Large intestine (tissue), 3 donors: ENCODE results near the gene ACOX3. TPM values are rescaled to one million over a fixed set of nuclear protein-coding genes. Genes with fewer than 3 reads are reported as not detected.

ENCODE experiments used
- DNase-seq, 2 donors: peaks; one replicate each; pipeline versions ENCODE4 v3.0.0 to v3.0.0-alpha.2; 2013
- H3K27ac ChIP-seq: one replicate; pipeline ENCODE4 v1.5.1; 2013; ENCODE audit warnings: low read length
- H3K27me3 ChIP-seq: 2 replicates; pipeline ENCODE4 v1.6.1; 2013; ENCODE audit warnings: low read length; ENCODE audit not compliant: control insufficient read depth, insufficient read depth
- H3K36me3 ChIP-seq: 2 replicates; pipeline ENCODE4 v1.6.1; 2013; ENCODE audit warnings: low read length; ENCODE audit not compliant: control insufficient read depth, insufficient read depth
- H3K4me1 ChIP-seq: one replicate; pipeline ENCODE4 v1.6.1; 2013; ENCODE audit warnings: low read length; ENCODE audit not compliant: control insufficient read depth, insufficient read depth
- H3K4me3 ChIP-seq: one replicate; pipeline ENCODE4 v1.5.1; 2013; ENCODE audit warnings: low read length
- H3K9me3 ChIP-seq: one replicate; pipeline ENCODE4 v1.6.1; 2013; ENCODE audit warnings: mild to moderate bottlenecking, low read depth, low read length, moderate library complexity; ENCODE audit not compliant: control insufficient read depth
- WGBS: methylation state at CpG from one replicate; pipeline ENCODE4 v1.1.5; 2013; ENCODE audit warnings: low lambda C conversion rate; ENCODE audit not compliant: insufficient coverage; 5-methylcytosine and 5-hydroxymethylcytosine counted together
- polyA plus RNA-seq: library from polyadenylated mRNA; unstranded; fragments of 120-200 nt; gene quantifications from one replicate; pipeline ENCODE4 v1.2.1, GENCODE V29; 2013

The ACOX3 gene
- polyA plus RNA-seq, 1 donor: 19.7 TPM

DNA sequence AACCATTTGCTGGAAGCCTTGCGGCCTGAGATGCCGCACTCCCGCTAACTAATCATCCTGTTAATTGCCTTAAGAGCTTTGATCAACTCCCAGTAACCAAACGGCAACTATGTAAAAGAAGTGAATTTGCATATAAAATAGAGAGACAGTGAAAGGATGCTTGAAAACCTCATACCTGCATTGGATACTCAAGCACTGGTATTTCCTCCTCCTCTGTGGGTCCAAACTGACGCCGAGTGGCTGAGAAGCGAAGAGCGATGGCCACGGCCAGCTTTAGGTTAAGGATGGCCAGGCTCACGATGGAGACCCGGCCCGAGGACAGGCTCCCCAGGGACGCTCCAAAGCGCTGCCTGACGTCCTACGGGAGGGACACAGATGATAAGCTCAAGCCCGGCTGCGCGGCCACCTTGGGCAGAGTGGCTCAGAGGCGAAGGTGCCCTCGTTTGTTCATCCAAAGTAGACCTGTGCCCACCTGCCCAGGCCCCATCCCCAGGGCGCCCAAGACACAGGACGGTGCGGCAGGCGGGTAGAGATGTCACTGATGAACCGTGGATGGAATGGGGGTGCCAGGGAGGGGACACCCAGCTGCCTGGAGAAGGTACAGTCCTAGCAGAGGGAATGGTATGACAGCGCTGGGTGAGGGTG lies 43.6 kb downstream of the ACOX3 start:
- H3K27ac ChIP-seq: no peak overlapping the region
- no peak for DNase-seq
- H3K27me3 ChIP-seq: no peaks in the 10 kb centered on the region
- no peaks in the 10 kb centered on the region for H3K4me1 ChIP-seq
- H3K9me3 ChIP-seq: no peaks in the 10 kb centered on the region
- 100% methylated on average over 1 of the region's 27 CpGs for WGBS
- no peak overlapping the region for H3K4me3 ChIP-seq
- peaks cover 57% of the 10 kb centered on the region for H3K36me3 ChIP-seq

DNA sequence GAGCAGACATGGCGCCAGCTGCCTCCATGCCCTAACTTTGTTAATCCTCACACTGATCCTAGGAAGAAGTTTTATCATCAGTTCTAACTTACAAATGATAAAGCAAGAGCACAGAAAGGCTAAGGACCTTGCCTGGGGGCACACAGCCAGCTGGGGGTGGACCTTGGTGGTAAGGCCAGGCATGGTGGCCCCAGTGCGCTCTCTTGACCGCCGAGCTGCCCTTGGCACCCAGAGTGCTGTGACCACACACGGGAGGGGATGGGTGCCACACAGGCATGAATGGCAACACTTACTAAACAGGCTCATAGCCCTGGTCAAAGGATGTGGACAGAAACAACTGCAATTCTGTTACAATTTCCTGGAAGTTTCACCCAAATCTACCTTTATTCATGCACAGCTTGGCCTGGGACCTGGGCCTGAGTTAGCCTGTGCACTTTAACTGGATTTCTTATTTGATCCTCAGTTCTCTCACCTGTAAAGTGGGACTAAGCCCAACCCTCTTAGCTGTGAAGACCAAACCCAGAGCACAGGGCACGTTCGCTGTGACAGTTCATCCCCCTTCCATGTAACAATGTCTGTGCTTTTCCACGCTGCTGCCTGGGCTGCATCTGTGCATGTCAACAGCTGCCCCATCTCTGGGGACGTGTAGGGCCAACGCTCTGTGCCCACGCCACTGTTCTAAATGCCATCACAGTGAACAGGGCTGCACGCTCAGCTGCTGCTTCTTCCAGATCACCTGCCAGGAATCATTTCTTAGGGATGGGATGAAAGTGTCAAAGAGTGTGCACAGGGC lies 44.8 kb downstream of the ACOX3 start:
- Histone ChIP-seq H3K4me1 (no peaks in the 10 kb centered on the region), H3K4me3 (no peak overlapping the region), H3K27ac (no peak overlapping the region), H3K36me3 (peaks cover 53% of the 10 kb centered on the region), H3K9me3 (no peaks in the 10 kb centered on the region), H3K27me3 (no peaks in the 10 kb centered on the region)
- DNase-seq: no peak
- no CpG with 5 or more reads among the region's 12 CpGs for WGBS

DNA sequence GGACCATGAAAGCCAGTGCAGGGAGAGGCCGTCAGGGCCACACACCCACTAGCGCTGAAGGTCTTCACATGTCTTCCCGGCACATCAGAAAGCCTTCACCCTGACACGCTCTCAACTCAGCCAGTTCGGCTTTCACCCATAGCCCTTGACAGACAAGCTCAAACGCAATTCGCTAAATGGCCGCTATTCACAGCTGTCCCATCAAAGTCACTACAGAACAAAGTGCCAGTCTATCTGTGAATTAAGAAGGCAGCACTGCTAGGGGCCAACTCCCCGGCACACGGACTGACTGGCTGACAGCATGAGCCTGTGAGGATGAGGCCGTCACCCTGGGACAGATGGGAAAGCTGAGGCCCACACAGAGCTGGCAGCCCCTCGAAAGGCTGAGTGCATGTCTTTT lies 45.7 kb downstream of the ACOX3 start:
- H3K4me3 ChIP-seq: no peak overlapping the region
- WGBS: no CpG with 5 or more reads among the region's 12 CpGs
- no peaks in the 10 kb centered on the region for H3K9me3 ChIP-seq
- no peak overlapping the region for H3K27ac ChIP-seq
- no peaks in the 10 kb centered on the region for H3K27me3 ChIP-seq
- peaks cover 56% of the 10 kb centered on the region for H3K36me3 ChIP-seq
- no peak for DNase-seq
- no peaks in the 10 kb centered on the region for H3K4me1 ChIP-seq

DNA sequence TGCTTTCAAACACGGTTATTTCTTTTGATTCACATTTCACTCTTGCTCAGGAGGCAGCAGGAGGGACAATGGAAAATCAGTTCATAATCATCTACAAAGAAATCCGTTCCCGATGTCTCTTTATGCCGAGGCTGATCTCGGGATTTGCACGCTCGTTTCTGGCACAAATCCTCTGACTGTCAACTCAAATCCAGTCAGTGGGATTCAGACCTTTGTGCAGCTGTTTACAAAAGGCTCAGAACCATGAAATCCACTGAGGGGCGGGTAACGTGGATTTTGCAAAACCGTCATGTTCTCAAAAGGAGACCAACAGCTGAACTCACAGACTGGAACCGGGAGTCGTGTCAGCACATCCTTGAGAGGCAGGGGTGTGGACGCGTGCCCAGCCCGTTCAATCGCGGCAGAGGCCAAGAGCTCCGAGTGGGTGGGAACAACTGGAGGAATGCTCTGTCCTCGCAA lies 46.4 kb downstream of the ACOX3 start:
- Histone ChIP-seq H3K4me3 (no peak overlapping the region), H3K27ac (no peak overlapping the region), H3K9me3 (no peaks in the 10 kb centered on the region), H3K4me1 (no peaks in the 10 kb centered on the region), H3K27me3 (no peaks in the 10 kb centered on the region), H3K36me3 (peaks cover 56% of the 10 kb centered on the region)
- DNase-seq: no peak
- no CpG with 5 or more reads among the region's 19 CpGs for WGBS

DNA sequence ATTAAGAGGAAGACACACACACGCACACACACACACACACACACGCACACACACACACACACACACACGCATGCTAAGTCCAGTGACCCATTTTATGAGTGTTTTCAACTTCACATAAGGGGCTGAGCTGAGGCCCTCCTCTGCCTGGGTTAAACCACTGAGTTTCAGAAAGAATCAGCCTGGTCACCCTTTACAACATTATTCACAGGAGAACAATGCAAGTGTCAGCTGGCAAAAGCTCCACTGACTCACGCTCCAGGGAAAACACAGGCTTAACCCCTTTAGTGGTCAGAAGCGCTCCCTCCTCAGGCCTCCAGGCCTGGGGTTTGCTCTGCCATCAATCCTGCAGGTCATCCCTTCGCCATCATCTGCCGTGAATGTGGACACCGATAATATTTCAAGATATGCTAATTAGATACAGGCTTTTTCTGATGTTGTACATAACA lies 46.9 kb downstream of the ACOX3 start:
- Histone ChIP-seq H3K9me3 (no peaks in the 10 kb centered on the region), H3K27me3 (no peaks in the 10 kb centered on the region), H3K36me3 (peaks cover 56% of the 10 kb centered on the region), H3K4me1 (no peaks in the 10 kb centered on the region), H3K27ac (no peak overlapping the region), H3K4me3 (no peak overlapping the region)
- no CpG with 5 or more reads among the region's 8 CpGs for WGBS
- no peak for DNase-seq

DNA sequence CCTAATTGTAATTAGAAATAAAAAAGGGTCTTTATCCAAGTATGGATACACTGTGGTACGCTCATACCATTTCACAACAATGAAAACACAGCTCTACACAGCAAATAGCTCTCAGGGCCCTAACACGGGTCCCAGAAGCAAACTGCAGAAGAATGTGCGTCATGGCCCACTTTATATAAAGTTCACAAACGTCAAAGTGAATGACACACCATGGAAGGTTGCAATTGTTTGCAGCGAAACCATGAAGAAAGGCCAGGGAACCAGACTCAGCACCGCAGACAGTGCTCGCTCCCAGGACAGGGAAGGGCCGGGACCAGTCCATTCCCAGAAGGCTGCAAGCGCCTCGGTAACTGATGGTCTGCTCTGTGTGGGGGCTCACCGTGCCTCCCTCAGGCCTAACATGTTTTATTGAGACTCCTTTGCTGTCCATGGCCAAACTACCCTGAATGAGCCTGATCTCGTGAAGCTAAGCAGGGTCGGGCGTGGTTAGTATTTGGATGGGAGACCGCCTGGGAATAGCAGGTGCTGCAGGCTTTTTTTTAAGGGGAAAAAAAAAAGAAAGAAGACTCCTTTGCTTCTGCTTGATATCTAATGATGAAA lies 47.8 kb downstream of the ACOX3 start:
- H3K9me3 ChIP-seq: no peaks in the 10 kb centered on the region
- no peaks in the 10 kb centered on the region for H3K27me3 ChIP-seq
- H3K36me3 ChIP-seq: peaks cover 61% of the 10 kb centered on the region
- 100% methylated on average over 1 of the region's 15 CpGs for WGBS
- no peaks in the 10 kb centered on the region for H3K4me1 ChIP-seq
- DNase-seq: no peak
- no peak overlapping the region for H3K4me3 ChIP-seq
- H3K27ac ChIP-seq: no peak overlapping the region

DNA sequence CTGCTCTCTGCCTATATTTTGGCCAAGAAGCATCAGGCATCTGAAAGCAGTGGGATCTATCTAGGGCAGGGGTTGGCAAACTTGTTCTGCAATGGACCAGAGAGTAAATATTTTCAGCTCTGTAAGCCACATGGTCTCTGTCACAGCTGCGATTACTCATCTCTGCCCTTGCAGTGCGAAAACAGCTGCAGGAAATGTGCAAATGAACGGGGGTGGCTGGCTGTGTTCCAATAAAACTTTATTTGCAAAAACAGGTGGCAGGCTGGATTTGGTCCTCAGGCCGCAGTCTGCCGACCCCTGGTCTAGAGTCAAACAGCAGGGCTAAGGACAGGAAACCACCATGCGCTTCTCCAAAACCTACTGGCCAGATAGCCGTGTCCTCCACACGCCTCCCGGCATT lies 48.6 kb downstream of the ACOX3 start:
- Histone ChIP-seq H3K4me3 (no peak overlapping the region), H3K36me3 (peaks cover 60% of the 10 kb centered on the region), H3K27ac (no peak overlapping the region), H3K9me3 (no peaks in the 10 kb centered on the region), H3K27me3 (no peaks in the 10 kb centered on the region), H3K4me1 (no peaks in the 10 kb centered on the region)
- no CpG with 5 or more reads among the region's 9 CpGs for WGBS
- DNase-seq: no peak

DNA sequence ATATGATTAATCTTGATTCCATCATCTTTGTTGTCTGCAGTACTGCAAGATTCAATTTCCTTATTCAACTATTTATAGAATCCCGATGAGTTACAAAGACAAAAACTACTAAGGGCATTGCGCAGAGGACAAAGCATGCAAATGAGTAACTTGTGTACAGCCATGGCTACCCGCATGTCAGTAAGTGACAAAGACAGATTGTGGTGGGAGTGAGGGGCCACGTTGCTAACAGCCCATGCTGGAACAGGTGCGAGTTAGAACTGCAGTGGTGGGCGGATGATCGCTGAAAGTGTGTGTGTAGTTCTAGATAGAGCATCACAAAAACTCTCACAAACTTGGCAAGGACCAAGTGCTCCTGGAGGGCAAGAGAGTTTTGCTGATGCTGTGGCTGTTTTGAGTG lies 49.5 kb downstream of the ACOX3 start:
- no peaks in the 10 kb centered on the region for H3K27me3 ChIP-seq
- H3K9me3 ChIP-seq: no peaks in the 10 kb centered on the region
- peaks cover 60% of the 10 kb centered on the region for H3K36me3 ChIP-seq
- no peak for DNase-seq
- no peak overlapping the region for H3K27ac ChIP-seq
- H3K4me1 ChIP-seq: no peaks in the 10 kb centered on the region
- H3K4me3 ChIP-seq: no peak overlapping the region
- WGBS: no CpG with 5 or more reads among the region's 7 CpGs

DNA sequence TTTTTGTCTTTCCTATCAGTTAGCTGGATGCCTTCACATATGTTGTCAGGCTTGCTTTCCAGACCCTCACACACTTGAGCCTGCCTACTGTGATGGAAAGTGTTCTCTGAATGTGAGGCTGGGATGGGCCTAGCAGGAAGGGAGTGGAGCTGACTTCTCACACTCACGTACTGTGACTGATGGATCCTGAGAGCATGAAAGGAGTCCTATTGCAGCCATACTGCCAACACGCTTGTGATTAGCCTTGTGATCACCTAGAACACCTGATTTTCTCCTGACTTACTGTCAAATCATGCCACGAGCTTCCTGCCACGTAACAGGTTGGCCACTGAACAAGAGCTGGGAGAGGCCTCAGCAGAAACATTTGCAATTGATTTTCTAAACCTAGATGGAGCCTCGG lies 49.9 kb downstream of the ACOX3 start:
- Histone ChIP-seq H3K9me3 (no peaks in the 10 kb centered on the region), H3K27me3 (no peaks in the 10 kb centered on the region), H3K36me3 (peaks cover 57% of the 10 kb centered on the region), H3K4me3 (no peak overlapping the region), H3K4me1 (no peaks in the 10 kb centered on the region), H3K27ac (no peak overlapping the region)
- no CpG with 5 or more reads among the region's 5 CpGs for WGBS
- no peak for DNase-seq

DNA sequence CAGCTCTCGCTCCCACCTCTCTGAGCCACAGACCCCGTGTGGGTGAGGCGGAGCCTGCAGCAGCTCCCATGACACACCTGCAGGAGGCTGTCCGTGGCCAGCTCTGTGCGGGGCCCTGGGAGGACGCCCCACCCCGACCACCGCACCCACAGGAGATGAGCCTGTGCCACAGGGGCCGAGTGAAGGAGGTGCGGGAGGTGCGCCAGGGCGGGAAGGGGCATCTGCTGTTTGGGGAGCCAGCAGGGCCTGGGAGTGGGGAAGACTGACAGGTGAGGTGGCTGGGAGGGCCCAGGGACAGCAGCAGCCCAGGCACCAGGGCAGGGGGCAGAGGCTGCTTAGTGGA lies 52.0 kb downstream of the ACOX3 start:
- H3K4me1 ChIP-seq: no peaks in the 10 kb centered on the region
- no peaks in the 10 kb centered on the region for H3K9me3 ChIP-seq
- peaks cover 58% of the 10 kb centered on the region for H3K36me3 ChIP-seq
- no peaks in the 10 kb centered on the region for H3K27me3 ChIP-seq
- H3K4me3 ChIP-seq: no peak overlapping the region
- no CpG with 5 or more reads among the region's 12 CpGs for WGBS
- H3K27ac ChIP-seq: no peak overlapping the region
- no peak for DNase-seq
